22Rv1 (cell line): ENCODE results near the gene SYNPR.

Experiments used
- ZFX ChIP-seq: fragments of 450-650 bp; IDR thresholded peaks from 2 replicates; pipeline ENCODE4 v1.6.1; 2017; ENCODE audit warnings: antibody characterized with exemption, borderline replicate concordance
- TF ChIP-seq, protein P1 (sequence below): fragments of 450-650 bp; IDR thresholded peaks from 2 replicates; pipeline ENCODE4 v1.5.1; 2017; ENCODE audit warnings: mild to moderate bottlenecking

DNA sequence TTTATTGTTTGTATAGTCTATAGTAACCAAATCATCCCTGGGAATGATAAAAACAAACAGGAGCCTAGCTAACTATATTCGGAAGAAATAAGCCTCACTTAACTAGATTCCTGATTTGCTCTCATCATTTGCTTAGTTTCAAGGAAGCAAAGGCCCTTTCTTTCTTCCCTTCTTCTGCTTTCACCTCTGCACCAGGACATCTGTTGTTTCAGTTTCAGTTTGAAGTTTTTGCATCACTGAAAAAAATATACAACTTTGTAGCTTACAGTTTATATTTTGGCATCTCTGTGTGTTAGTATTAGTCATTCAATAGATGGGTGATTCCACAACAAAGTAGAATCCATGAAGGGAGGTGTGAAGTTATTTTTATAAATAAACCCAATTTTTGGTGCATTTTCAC is 260.8 kb downstream of the SYNPR start:
- TF ChIP-seq, protein P1, sequence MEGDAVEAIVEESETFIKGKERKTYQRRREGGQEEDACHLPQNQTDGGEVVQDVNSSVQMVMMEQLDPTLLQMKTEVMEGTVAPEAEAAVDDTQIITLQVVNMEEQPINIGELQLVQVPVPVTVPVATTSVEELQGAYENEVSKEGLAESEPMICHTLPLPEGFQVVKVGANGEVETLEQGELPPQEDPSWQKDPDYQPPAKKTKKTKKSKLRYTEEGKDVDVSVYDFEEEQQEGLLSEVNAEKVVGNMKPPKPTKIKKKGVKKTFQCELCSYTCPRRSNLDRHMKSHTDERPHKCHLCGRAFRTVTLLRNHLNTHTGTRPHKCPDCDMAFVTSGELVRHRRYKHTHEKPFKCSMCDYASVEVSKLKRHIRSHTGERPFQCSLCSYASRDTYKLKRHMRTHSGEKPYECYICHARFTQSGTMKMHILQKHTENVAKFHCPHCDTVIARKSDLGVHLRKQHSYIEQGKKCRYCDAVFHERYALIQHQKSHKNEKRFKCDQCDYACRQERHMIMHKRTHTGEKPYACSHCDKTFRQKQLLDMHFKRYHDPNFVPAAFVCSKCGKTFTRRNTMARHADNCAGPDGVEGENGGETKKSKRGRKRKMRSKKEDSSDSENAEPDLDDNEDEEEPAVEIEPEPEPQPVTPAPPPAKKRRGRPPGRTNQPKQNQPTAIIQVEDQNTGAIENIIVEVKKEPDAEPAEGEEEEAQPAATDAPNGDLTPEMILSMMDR = no peak
- TF ChIP-seq ZFX = no peak
